ENCODE results near the gene SLC30A2.

GRCh38 chr1:26020330-26020768, 25.6 kb downstream of the SLC30A2 start:
- TF ChIP-seq CTCF (conservative IDR thresholded peaks at IDR 0.05; ENCODE audit: low read depth, low read length) (no peak), EZH2 (IDR thresholded peaks at IDR 0.05; ENCODE audit: low read length, unreplicated experiment) (no peak), EZH2phosphoT487 (IDR thresholded peaks at IDR 0.05; ENCODE audit: borderline replicate concordance, low read length) (no peak)

Measured in PC-3 (cell line).